ENCODE measurements around the gene TTPAL.

Gene TTPAL

DNA sequence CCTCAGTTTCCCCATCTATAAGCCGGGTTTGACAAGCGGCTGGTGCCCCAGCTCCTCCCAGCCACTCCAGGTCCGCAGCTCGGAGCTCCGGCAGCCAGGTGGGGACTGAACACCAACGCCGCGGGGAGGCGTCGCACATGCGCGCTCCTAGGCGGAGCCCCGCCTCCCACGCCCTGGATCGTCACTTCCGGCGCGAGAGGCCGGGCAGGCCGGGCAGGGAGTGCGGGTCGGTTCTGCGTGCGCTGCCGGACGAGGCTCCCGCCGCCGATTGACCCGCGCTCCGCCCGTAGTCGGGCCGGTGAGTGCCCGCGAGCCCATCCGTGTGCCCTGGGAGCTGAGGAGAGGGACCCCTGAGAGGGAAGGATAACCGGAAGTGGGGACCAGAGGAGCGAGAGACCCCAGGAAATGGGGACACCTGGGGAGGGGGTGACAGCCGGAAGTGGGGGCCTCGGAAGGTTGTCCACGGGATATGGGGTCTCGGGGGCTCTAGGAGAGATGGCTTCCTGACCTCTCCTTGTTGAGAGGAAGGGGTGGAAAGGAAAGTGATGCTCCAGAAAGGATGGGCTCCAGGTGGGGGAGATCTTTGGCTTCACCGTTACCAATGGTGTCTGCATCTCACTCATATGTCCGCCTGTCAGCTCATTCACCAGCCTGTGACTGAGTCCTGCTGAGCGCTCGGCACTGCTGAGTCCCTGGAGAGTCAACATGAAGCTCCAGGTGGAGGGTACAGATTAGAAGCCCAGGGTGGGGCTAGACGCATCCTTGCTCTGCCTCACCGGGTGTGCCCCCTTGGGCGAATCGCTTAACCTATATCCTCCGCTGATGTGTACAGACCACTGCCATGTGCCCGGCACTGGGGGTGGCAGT is at the start of gene TTPAL:
Gene TTPAL, plus strand, starts transcription at position 181 of the 867 bp plus-strand sequence. CDS start 4,126 bp downstream, outside the sequence.
- no peaks in the 10 kb centered on the region for H3K9me3 Mint-ChIP-seq
- H3K4me1 Mint-ChIP-seq, result peaks cover 27% of the 10 kb centered on the region
- TF ChIP-seq, protein P1, sequence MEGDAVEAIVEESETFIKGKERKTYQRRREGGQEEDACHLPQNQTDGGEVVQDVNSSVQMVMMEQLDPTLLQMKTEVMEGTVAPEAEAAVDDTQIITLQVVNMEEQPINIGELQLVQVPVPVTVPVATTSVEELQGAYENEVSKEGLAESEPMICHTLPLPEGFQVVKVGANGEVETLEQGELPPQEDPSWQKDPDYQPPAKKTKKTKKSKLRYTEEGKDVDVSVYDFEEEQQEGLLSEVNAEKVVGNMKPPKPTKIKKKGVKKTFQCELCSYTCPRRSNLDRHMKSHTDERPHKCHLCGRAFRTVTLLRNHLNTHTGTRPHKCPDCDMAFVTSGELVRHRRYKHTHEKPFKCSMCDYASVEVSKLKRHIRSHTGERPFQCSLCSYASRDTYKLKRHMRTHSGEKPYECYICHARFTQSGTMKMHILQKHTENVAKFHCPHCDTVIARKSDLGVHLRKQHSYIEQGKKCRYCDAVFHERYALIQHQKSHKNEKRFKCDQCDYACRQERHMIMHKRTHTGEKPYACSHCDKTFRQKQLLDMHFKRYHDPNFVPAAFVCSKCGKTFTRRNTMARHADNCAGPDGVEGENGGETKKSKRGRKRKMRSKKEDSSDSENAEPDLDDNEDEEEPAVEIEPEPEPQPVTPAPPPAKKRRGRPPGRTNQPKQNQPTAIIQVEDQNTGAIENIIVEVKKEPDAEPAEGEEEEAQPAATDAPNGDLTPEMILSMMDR (IDR thresholded peaks at IDR 0.05; ENCODE audit: unreplicated experiment in 3 of 3), result peak in 1 of 3 experiments; percentile 27
- H3K27me3 Mint-ChIP-seq (ENCODE audit: low read depth), result no peaks in the 10 kb centered on the region
- H3K27ac Mint-ChIP-seq, result peak within 1 kb of the TSS; percentile 50 to 90 (median 82)
- H3K36me3 Mint-ChIP-seq (ENCODE audit: low read depth), result peaks cover 8% of the 10 kb centered on the region
- peak within 1 kb of the TSS; percentile 89 to 96 (median 95) for H3K4me3 Mint-ChIP-seq

DNA sequence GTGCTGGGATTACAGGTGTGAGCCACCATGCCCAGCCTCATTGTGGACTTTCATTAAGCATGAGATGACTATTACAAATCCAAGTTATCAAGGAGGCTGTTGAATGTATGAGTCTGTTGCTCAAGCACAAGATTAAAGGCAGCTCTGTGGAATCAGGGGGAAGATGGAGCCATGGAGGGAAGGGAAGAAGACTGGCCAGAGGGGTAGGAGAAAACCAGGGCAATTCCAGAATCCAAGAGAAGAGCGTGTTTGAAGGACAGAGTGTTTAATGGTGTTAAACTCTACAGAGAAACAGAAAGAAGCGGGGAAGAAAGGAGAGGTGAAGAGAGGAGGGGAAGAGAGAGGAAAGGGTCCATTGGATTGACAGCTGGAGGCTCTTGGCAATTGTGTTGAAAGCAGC is 49.8 kb upstream of the TTPAL start:
- Mint-ChIP-seq H3K4me1 (no peaks in the 10 kb centered on the region), H3K27ac (no peak overlapping the region), H3K36me3 (ENCODE audit: low read depth) (no peaks in the 10 kb centered on the region), H3K4me3 (no peak overlapping the region), H3K9me3 (no peaks in the 10 kb centered on the region), H3K27me3 (ENCODE audit: low read depth) (peaks cover 11% of the 10 kb centered on the region)
- TF ChIP-seq, protein P1 (IDR thresholded peaks at IDR 0.05; ENCODE audit: unreplicated experiment in 3 of 3), result no peak

DNA sequence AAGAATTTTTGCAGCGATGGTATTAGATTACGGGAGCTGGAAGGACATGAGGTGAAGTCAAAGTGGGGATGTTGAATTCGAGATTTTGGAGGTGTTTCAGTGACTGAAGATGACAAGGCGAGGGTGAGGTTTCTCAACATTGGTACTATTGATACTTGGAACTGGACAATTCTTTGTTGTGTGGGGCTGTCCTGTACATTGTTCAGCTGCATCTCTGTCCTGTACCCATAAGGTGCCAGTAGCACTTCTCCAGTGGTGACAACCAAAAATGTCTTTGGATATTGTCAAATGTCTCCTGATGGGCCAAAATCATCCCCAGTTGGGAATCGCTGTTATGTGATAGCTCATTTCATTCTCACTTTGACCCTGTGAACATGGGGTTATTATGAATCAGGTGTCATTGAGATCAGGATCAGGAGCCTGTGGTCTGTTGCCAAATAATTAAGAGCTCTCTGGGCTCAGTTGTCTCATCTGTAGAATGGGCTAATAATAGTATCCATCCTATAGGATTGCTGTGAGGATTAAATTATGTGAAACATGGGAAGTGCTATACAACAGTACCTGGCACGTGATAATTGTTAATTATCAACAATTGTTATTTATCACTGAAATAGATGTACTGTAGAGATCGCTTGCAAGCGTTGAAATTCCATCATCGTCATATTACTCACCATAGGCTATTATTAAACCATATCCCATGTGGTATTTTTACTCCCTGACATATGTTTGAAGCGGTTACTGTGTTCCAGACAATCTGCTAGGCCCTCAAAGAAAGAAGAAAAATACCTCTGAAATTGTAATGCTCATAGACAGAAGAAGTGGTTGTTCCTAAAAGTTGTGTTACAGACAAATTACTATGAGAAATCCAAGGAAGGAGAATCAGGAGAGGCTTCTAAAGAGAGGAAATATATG is 48.5 kb upstream of the TTPAL start:
- Mint-ChIP-seq H3K36me3 (ENCODE audit: low read depth) (no peaks in the 10 kb centered on the region), H3K27me3 (ENCODE audit: low read depth) (peaks cover 12% of the 10 kb centered on the region), H3K4me1 (no peaks in the 10 kb centered on the region), H3K9me3 (no peaks in the 10 kb centered on the region), H3K4me3 (no peak overlapping the region), H3K27ac (no peak overlapping the region)
- TF ChIP-seq, protein P1 (IDR thresholded peaks at IDR 0.05; ENCODE audit: unreplicated experiment in 3 of 3), result no peak

DNA sequence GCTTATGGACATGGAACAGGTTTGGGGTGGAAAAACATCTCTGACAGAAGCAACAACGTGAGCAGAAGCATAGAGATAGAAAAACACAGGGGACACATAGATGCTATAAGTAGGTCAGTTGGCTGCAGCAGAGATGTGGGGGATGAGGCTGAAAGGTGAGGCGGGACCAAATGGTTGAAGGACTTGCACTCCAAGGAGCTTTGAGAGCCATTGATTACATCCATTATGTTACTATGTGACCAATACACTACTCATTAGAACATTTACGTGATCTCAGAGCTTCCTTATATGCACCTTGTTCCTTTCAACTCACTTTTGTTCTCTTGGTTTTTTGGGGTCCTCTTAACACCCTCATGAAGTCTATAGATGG is 47.9 kb upstream of the TTPAL start:
- Mint-ChIP-seq H3K27ac (no peak overlapping the region), H3K27me3 (ENCODE audit: low read depth) (peaks cover 12% of the 10 kb centered on the region), H3K9me3 (no peaks in the 10 kb centered on the region), H3K36me3 (ENCODE audit: low read depth) (no peaks in the 10 kb centered on the region), H3K4me3 (no peak overlapping the region), H3K4me1 (no peaks in the 10 kb centered on the region)
- TF ChIP-seq, protein P1 (IDR thresholded peaks at IDR 0.05; ENCODE audit: unreplicated experiment in 3 of 3), result no peak

- H3K9me3 Mint-ChIP-seq, result no peaks in the 10 kb centered on the region
- no peaks in the 10 kb centered on the region for H3K4me1 Mint-ChIP-seq
- H3K27me3 Mint-ChIP-seq (ENCODE audit: low read depth), result peaks cover 10% of the 10 kb centered on the region
- no peak overlapping the region for H3K27ac Mint-ChIP-seq
- no peak overlapping the region for H3K4me3 Mint-ChIP-seq
- H3K36me3 Mint-ChIP-seq (ENCODE audit: low read depth), result no peaks in the 10 kb centered on the region
- TF ChIP-seq, protein P1 (IDR thresholded peaks at IDR 0.05; ENCODE audit: unreplicated experiment in 3 of 3), result no peak
These were observed 47.3 kb upstream of the TTPAL start for GRCh38 chr20:44428174-44429016.

Measured in nephron (organoid).